K562 (cell line): ENCODE results near the gene SOBP. TPM values are rescaled to one million over a fixed set of nuclear protein-coding genes. Genes with fewer than 3 reads are reported as not detected.
A peak's percentile ranks its signal among the peaks of the same experiment; 100 is the strongest.

Experiments used
- ATAC-seq: fragments of 200-7000 bp; cut with Tn5 transposase; 3 replicates; pipeline ENCODE4 v1.9.1; 2020; ENCODE audit warnings: moderate library complexity
- BruUV-seq: library from RNA; stranded (reverse); fragments of 400-500 nt; replicated peaks from 2 replicates; lab custom pipeline; 2021; lab: Mats Ljungman, UMichigan
- CTCF ChIA-PET: fragments of 300-600 bp; formaldehyde crosslinking; extraction: SDS; loops from one replicate; lab custom pipeline; 2021; ENCODE audit warnings: low intra/inter-chr PET ratio; lab: Yijun Ruan, JAX
- POLR2A ChIA-PET: fragments of 300-600, 350-650 bp; sonication (Branson Sonifier 250); formaldehyde crosslinking; extraction: SDS; loops from one replicate; lab custom pipeline; 2021; ENCODE audit warnings: antibody characterized with exemption, inconsistent platforms; lab: Yijun Ruan, JAX
- DNase-seq, 4 experiments: peaks; one replicate each; pipeline versions ENCODE4 v3.0.0 to v3.0.0-alpha.2; 2011 to 2018; ENCODE audit warnings: low spot score in 3 of 4, mixed read lengths in 3 of 4; ENCODE audit errors: extremely low read depth in 1 of 4
- FAIRE-seq: peaks from 2 replicates; lab custom pipeline; 2011; peaks lifted over from hg19 to GRCh38; lab: Jason Lieb, UNC
- H2AFZ ChIP-seq: 2 replicates; pipeline ENCODE4 v1.6.0; 2011; ENCODE audit warnings: low read depth, low read length, control low read depth, inconsistent platforms
- H3K27ac ChIP-seq: fragments of 200-600 bp; 3 replicates; pipeline ENCODE4 v1.8.0; 2011; ENCODE audit warnings: low read depth, mild to moderate bottlenecking, control low read depth, inconsistent platforms, low read length, moderate library complexity, mixed read lengths; ENCODE audit errors: extremely low read depth
- H3K27me3 ChIP-seq, 2 experiments: fragments of 300-600 bp in 1 of 2; 2 replicates in 1 of 2; 3 replicates in 1 of 2; pipeline versions ENCODE4 v1.6.0 to v1.8.0; 2011; ENCODE audit warnings: inconsistent platforms in 2 of 2, low read length in 2 of 2, mild to moderate bottlenecking in 1 of 2, mixed read lengths in 1 of 2, moderate library complexity in 1 of 2; ENCODE audit not compliant: control insufficient read depth in 2 of 2, insufficient read depth in 2 of 2
- H3K36me3 ChIP-seq: fragments of 300-600 bp; 3 replicates; pipeline ENCODE4 v1.8.0; 2011; ENCODE audit warnings: mild to moderate bottlenecking, low read length, inconsistent platforms; ENCODE audit not compliant: control insufficient read depth, insufficient read depth
- H3K4me1 ChIP-seq, 2 experiments: fragments of 200-600 bp in 1 of 2; replicated peaks in 1 of 2; 2 replicates in 1 of 2; 3 replicates in 1 of 2; pipeline versions ENCODE4 v1.5.1 to v1.8.0; 2011; ENCODE audit warnings: inconsistent platforms in 2 of 2, low read length in 2 of 2, mild to moderate bottlenecking in 1 of 2, mixed read lengths in 1 of 2, moderate library complexity in 1 of 2; ENCODE audit not compliant: control insufficient read depth in 2 of 2, insufficient read depth in 2 of 2
- H3K4me2 ChIP-seq: 2 replicates; pipeline ENCODE4 v1.6.1; 2011; ENCODE audit warnings: low read length, control low read depth, inconsistent platforms, mixed read lengths; ENCODE audit not compliant: insufficient read depth
- H3K4me3 ChIP-seq: fragments of 200-600 bp; sonication (generic), shearing (Covaris generic); 2 replicates; pipeline ENCODE4 v1.5.1; 2016; ENCODE audit warnings: control low read depth, inconsistent platforms
- H3K79me2 ChIP-seq: fragments of 200-600 bp; 3 replicates; pipeline ENCODE4 v1.8.0; 2011; ENCODE audit warnings: low read length, inconsistent platforms; ENCODE audit not compliant: control insufficient read depth, insufficient read depth
- H3K9ac ChIP-seq, 2 experiments: 2 replicates each; pipeline versions ENCODE4 v1.6.0 to v1.6.1; 2011; ENCODE audit warnings: low read depth in 2 of 2, low read length in 2 of 2, control low read depth in 1 of 2, inconsistent platforms in 1 of 2, mild to moderate bottlenecking in 1 of 2, mixed read lengths in 1 of 2; ENCODE audit not compliant: insufficient read depth in 1 of 2
- H3K9me1 ChIP-seq: one replicate; pipeline ENCODE4 v1.6.0; 2011; ENCODE audit warnings: inconsistent platforms, mild to moderate bottlenecking, low read length, moderate library complexity; ENCODE audit not compliant: control insufficient read depth, insufficient read depth
- H3K9me3 ChIP-seq: replicated peaks from 2 replicates; pipeline ENCODE4 v1.5.1; 2011; ENCODE audit warnings: low read depth, low read length, inconsistent platforms; ENCODE audit not compliant: control insufficient read depth, insufficient read depth
- H4K20me1 ChIP-seq: replicated peaks from 2 replicates; pipeline ENCODE4 v1.6.1; 2011; ENCODE audit warnings: low read length, inconsistent platforms, mixed read lengths; ENCODE audit not compliant: control insufficient read depth, insufficient read depth
- CTCFL ChIP-seq: IDR thresholded peaks from 2 replicates; pipeline ENCODE4 v1.6.1; 2011; ENCODE audit warnings: borderline replicate concordance, low read depth, mild to moderate bottlenecking, moderate library complexity, low read length; ENCODE audit not compliant: insufficient read depth, poor library complexity, severe bottlenecking
- MECOM ChIP-seq: fragments of 250-450 bp; sonication (Bioruptor Pico); IDR thresholded peaks from 2 replicates; pipeline ENCODE4 v1.8.0; 2022; ENCODE audit warnings: inconsistent platforms
- whole genome bisulfite sequencing: fragments of 100-300 bp; shearing (Covaris generic); methylation state at CpG from one replicate; pipeline ENCODE4 v1.1.6; 2016; ENCODE audit warnings: low coverage, mixed read lengths; ENCODE audit not compliant: insufficient coverage; ENCODE audit errors: missing lambda C conversion rate; 5-methylcytosine and 5-hydroxymethylcytosine counted together
- in situ Hi-C: fragments of 300-500 bp; cut with MboI; formaldehyde crosslinking; loops from 4 replicates; pipeline ENCODE4 v1.15.0; 2018; ENCODE audit warnings: inconsistent platforms, mixed read lengths
- intact Hi-C: fragments of 100-400 bp; cut with micrococcal nuclease; formaldehyde crosslinking; loops from 2 replicates; pipeline ENCODE4 v1.14.2; 2022
- polyA plus RNA-seq, 8 experiments: library from polyadenylated mRNA; depleted of rRNA in 4 of 8; stranded (reverse) in 5 of 8; unstranded in 3 of 8; fragments of >200 nt; fragmentation: Nextera tagmentation in 2 of 8; fragmentation: Illumina TruSeq in 1 of 8; extraction: Ambion mirVana in 2 of 8; extraction: Trizol in 1 of 8; gene quantifications; 2 replicates each; pipeline versions ENCODE4 v1.2.1 to v1.2.3, GENCODE V29; 2011 to 2014; ENCODE audit warnings: inconsistent platforms in 1 of 8, missing spikeins in 1 of 8
- total RNA-seq, 7 experiments: library from RNA; depleted of rRNA in 6 of 7; stranded (reverse); fragments of >200 nt in 6 of 7; fragmentation: Illumina TruSeq in 2 of 7; extraction: Trizol in 2 of 7; gene quantifications; 2 replicates each; pipeline versions ENCODE4 v1.2.1 to v1.2.3, GENCODE V29; 2011 to 2021; ENCODE audit warnings: low replicate concordance in 1 of 7

Gene SOBP
- total and polyA plus RNA-seq, 9 of the 15 experiments (the other 6 are each of a cell fraction or from before 2014, with no cell fraction given), result 0.16 TPM; not detected in 8

- Histone ChIP-seq H3K4me3 (no peak overlapping the region), H3K9me3 (no peaks in the 10 kb centered on the region), H3K9ac (no peak overlapping the region), H3K4me1 (peaks cover 0 to 5% of the 10 kb centered on the region in 2 experiments; a peak in 2 of 5 replicates), H3K36me3 (no peaks in the 10 kb centered on the region), H3K79me2 (no peaks in the 10 kb centered on the region), H3K9me1 (no peaks in the 10 kb centered on the region), H3K4me2 (no peak overlapping the region), H3K27me3 (peaks cover 41 to 52% of the 10 kb centered on the region in 2 experiments), H4K20me1 (no peaks in the 10 kb centered on the region; the same call in 1 of the 2 replicates), H2AFZ (no peak overlapping the region), H3K27ac (no peak overlapping the region)
- FAIRE-seq, result no peak
- intact Hi-C loops, result loop anchor here (10.0 kb wide), 1 partner anchor 473 kb away; no protein-coding TSS in a partner anchor
- ATAC-seq, result peak; percentile 76
- POLR2A ChIA-PET, result interaction anchor here (0.8 kb wide), 1 partner anchor 10 kb away, joined by 3 read pairs; no protein-coding TSS in a partner anchor
- WGBS, result 2% methylated on average over 17 of the region's 17 CpGs
- TF ChIP-seq MECOM (CRISPR knock-in tag) (no peak), CTCFL (peak; percentile 8)
- BruUV-seq, result no TSS peak
- DNase-seq, result no peak
- in situ Hi-C loops, result no loop called here
- CTCF ChIA-PET, result no interaction called here
Observed at GRCh38 chr6:107657755-107658461, 168.0 kb downstream of the SOBP start.
